HG03558 (cell line): ENCODE measurements around the gene DIO2.

Experiments
- ATAC-seq: cut with Tn5 transposase; IDR thresholded peaks from one replicate; pipeline ENCODE4 v1.9.1; 2021; ENCODE audit warnings: moderate number of reproducible peaks; ENCODE audit not compliant: unreplicated experiment; ENCODE audit errors: extremely low read depth

The DIO2 gene

DNA sequence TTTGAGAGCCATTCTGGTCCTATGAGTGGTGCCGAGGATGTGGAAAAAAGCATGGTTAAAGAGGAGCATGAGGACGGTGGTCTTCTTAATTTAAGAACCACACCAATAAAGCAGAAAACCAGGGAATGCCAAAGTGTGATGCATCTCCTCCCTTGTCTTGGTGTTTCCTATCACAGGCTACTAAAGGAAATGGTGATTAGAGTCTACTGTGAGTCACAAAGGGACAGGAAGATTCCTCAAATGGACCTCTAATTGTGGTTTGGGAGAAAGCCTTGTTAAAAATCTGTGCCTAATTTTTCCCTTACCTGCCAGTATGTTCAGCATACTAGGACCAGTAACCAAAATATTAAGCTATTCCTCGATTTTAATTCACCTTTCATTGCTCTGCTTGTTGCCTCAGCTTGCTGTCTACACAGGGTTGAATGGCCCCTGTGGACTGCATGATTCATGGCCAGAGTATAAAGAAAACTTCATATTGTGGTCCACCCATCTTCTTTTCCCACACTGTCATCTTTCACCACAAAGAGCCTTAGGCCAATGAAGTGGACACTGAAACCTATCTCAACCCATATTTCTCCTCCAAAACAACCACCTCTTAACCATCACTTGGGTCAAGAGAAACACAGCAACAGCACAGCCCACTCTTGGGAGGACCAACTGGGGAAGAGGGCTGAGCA is 38.8 kb downstream of the DIO2 start:
- no peak for ATAC-seq

GRCh38 chr14:80167793-80168448 is 43.4 kb downstream of the DIO2 start:
- ATAC-seq, result no peak

DNA sequence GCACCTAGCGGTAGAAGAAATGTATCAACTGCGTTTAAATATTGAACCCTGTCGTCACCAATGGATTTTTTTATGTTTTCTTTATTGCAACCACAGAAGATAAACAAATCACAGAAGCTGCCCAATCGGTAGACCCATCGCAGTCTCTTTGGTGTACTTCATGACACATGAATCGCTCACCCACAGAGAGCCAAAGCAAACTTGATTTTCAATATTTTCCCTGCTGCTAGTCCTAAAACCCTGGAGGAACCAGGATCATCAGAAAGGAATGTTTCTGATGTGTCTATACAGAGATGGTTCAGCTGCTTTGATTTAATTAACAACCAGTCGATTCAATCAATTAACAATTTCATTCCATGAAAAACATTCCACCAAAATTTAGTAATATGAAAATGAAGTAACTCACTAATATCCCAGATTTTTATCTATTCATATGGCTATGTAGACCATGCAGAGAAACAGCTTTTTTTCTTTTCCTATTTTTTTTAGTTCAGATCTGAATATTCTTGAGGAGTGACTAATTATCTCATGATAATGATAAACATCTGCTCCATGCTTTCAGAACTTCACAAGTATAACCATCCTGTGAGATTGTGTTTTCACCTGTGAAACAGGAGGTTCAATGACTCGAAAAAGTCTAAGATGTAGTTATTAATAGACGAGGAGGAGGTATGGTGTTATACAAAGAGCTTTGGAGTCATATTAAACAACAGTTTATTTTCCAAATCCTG is 46.1 kb downstream of the DIO2 start:
- no peak for ATAC-seq

- ATAC-seq, result no peak
Observed at GRCh38 chr14:80152763-80153162, 58.5 kb downstream of the DIO2 start.

DNA sequence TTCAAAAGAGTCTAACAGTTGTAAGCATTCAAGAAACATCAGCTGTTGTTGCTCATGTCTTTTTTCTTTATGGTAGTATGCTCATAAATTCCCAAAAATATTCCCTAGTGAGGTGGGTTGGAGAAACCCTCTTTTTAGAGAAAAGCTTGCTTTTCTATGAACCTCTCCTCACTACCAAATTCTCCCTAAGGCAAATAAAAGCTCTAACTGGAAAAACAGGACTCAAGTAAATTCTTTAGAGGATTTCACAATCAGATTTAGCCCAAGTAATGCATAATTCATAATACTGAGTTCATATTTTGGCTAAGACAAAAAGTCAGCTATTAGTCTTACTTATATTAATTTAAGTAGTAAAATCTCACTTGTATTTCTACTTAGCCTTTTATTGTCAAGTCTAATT is 59.1 kb downstream of the DIO2 start:
- no peak for ATAC-seq

GRCh38 chr14:80150301-80150700 is 61.0 kb downstream of the DIO2 start:
- ATAC-seq, result no peak
